Coronary artery (tissue), 2 donors: ENCODE data around the gene PXMP4.
A peak's percentile ranks its signal among the peaks of the same experiment; 100 is the strongest.

ENCODE experiments used
- DNase-seq: peaks from one replicate; pipeline ENCODE4 v3.0.0-alpha.2; 2017; ENCODE audit warnings: low spot score
- H3K27ac ChIP-seq, 2 donors: fragments of 200-600 bp; sonication (generic); one replicate each; pipeline ENCODE4 v1.5.1; 2016 to 2019
- H3K4me3 ChIP-seq: fragments of 200-600 bp; sonication (generic); 2 replicates; pipeline ENCODE4 v1.5.1; 2016; ENCODE audit warnings: mild to moderate bottlenecking, moderate library complexity
- TF ChIP-seq, protein P1 (sequence below): fragments of 200-600 bp; sonication (generic); IDR thresholded peaks from one replicate; pipeline ENCODE4 v1.5.1; 2019; ENCODE audit warnings: antibody characterized with exemption

PXMP4 gene

DNA sequence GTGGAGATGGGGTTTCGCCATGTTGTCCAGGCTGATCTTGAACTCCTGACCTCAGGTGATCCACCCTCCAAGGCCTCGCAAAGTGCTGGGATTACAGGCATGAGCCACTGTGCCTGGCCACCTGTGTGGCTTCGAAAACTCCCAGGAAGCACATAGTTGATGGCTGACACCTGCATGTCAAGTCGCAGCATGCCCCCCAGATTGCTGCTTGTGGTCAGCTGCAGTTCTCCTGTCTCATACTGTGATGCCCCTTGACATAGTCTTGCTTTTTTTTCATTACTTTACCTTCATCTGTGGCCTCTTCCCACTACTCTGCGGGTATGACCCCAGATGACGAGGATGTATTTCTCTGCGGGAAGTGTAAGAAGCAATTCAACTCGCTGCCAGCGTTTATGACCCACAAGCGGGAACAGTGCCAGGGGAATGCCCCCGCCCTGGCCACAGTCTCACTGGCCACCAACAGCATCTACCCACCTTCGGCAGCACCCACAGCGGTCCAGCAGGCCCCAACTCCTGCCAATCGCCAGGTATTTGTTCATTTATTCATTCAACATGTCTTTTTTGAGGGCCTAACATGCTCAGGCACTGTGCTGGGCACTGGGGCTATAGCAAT is 24.8 kb upstream of the PXMP4 start:
- DNase-seq: no peak
- TF ChIP-seq, protein P1, sequence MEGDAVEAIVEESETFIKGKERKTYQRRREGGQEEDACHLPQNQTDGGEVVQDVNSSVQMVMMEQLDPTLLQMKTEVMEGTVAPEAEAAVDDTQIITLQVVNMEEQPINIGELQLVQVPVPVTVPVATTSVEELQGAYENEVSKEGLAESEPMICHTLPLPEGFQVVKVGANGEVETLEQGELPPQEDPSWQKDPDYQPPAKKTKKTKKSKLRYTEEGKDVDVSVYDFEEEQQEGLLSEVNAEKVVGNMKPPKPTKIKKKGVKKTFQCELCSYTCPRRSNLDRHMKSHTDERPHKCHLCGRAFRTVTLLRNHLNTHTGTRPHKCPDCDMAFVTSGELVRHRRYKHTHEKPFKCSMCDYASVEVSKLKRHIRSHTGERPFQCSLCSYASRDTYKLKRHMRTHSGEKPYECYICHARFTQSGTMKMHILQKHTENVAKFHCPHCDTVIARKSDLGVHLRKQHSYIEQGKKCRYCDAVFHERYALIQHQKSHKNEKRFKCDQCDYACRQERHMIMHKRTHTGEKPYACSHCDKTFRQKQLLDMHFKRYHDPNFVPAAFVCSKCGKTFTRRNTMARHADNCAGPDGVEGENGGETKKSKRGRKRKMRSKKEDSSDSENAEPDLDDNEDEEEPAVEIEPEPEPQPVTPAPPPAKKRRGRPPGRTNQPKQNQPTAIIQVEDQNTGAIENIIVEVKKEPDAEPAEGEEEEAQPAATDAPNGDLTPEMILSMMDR: no peak
- no peak overlapping the region for H3K4me3 ChIP-seq
- H3K27ac ChIP-seq: no peak overlapping the region

DNA sequence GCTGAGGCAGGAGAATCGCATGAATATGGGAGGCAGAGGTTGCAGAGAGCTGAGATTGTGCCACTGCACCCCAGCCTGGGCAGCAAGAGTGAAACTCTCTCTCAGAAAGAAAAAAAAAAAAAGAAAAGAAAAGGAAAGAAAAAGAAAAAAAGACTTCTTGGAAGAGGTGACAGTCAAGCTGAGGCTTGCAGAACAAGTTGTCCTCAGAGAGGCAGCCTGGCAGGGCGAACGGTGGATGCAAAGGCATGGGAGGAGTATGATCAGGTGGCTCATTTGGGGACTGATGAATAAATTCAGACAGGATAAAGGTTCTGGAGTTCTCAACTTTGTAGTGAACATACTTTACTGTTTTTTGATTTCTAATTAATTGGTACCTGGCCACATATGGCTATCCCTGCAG is 24.1 kb upstream of the PXMP4 start:
- no peak overlapping the region for H3K27ac ChIP-seq
- no peak for DNase-seq
- no peak overlapping the region for H3K4me3 ChIP-seq
- TF ChIP-seq, protein P1: no peak

DNA sequence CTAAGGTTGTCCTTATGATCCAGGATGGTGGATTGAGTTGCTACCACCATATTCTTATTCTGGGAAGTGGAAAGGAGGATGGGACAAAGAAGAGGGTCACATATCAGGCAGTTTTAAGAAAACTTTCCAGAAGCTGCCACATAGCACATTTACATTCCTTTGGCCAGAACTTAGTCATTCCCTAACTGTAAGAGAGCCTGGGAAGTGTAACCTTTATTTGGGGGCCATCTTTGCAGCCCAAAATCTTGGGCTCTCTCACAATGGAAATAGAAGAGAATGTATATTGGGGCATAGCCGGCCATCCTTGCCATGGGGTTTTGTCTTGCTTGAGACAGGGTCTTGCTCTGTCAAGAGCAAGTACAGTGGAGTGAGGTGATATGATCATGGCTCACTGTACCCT is 20.1 kb upstream of the PXMP4 start:
- TF ChIP-seq, protein P1: no peak
- no peak overlapping the region for H3K4me3 ChIP-seq
- H3K27ac ChIP-seq: no peak overlapping the region
- no peak for DNase-seq

DNA sequence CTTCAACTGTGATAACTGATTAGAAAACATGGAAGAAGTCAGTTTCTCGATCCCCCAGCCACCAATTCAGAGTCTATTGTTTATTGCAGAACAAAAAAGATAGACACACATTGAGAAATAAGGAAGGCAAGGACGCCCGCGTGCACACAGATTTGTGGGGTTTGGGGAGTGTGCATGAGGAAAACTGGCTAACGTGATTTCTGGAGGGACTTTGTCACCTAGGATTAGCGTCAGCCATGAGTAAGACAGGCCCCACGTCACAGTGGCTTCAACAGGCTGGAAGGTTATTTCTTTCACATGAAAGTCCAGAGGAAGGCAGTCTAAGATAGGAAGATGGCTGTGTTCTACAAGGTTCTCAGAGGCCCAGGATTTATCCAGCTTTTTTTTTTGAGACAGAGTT is 19.4 kb upstream of the PXMP4 start:
- TF ChIP-seq, protein P1: no peak
- H3K4me3 ChIP-seq: no peak overlapping the region
- H3K27ac ChIP-seq: no peak overlapping the region
- no peak for DNase-seq

DNA sequence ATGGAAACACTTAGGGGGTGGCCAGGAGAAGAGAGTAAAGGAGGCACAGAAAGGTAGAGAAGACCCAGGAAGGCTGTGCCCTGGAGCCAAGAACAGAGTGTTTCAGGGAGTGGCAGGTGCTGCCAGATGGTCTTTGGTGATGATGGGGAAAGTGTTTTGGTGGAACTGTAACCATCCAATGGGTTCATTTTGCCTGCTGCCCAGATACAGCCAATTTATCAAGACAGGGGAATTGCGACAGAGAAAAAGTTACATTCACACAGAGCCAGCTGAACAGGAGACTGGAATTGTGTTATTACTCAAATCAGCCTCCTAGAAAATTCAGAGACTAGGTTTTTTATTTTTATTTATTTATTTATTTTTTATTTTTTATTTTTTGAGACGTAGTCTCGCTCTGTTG is 16.9 kb upstream of the PXMP4 start:
- TF ChIP-seq, protein P1: no peak
- H3K27ac ChIP-seq: no peak overlapping the region
- H3K4me3 ChIP-seq: no peak overlapping the region
- no peak for DNase-seq

DNA sequence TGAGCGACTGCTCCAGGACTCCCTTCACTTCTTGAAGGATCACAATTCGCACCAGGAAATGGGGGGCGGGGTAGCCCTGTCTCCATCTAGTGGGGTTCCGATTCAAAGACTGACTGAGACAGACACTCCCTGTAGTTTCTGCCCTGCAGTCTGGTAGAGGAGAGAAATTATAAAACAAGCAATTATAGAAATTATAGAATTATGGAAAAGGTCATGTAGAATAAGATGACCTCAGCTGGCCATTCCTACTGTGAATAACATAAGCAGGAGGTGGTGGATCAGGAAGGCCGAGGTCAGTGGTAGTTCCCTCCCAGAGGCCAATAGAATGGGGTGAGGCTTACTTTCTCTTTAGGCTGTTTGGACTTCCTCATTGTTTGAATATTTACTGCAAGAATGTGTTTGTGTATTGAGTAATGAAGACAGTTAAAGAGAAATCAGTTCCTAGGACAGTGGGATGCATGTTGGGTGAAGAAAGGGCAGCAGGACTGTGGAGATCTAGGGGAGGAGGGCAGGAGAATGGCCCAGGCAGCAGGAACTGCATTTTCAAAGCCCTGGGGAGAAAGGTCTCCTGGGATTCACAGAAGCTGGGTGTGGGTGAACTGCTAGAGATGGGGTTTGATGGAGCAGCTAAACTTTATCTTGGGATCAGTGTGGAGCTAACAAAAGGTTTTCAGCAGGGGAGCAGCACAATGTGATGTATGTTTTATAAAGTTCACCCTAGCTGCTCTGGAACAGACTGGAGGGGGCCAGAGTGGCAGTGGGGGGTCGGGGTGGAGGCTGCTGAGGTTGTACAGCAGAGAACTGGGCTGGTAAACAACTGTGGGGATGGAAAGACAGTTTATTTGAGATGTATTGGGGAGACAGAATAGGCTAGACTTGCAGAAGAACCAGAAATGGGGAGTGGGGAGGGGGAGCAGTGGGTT is 13.8 kb upstream of the PXMP4 start:
- peak overlapping the region; percentile 45 to 79 for H3K27ac ChIP-seq
- peak overlapping the region; percentile 30 for H3K4me3 ChIP-seq
- TF ChIP-seq, protein P1: no peak
- DNase-seq: no peak
